Measurements from ENCODE around the gene POLE3.
A peak's percentile ranks its signal among the peaks of the same experiment; 100 is the strongest.

Gene POLE3

DNA sequence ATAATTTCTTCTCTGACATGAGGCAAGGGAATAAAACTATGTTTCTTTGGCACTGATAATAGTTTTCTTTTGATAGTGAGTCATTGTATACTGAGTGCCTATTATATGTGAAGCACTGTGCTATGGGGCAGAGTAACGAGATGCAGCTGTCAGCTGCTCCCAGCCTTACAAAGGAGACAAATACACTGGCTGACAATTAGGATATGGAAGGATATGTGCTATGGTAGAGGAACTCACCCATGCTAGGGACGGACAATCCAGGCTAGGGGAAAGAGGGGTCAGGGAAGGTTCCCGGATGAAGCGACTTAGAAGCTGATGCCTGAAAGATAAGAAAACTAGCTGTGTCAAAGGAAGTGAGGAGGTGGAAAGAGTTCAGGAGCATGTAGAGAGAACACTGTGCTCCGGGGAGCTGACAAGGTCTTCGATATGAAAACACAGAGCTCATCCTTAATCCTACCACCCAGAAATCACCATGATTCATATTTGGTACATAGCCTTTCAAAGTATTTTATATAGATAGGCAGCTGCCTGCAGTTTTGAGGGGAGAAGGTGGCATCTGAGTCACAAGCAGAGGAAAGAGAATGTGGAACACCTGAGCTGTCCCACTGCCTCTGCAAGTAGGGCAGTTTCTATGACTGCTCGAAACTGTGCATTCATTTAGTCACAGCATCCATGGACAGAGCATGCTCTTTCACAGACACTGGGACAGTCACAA is 49.0 kb downstream of the POLE3 start:
- TF ChIP-seq, protein P1, sequence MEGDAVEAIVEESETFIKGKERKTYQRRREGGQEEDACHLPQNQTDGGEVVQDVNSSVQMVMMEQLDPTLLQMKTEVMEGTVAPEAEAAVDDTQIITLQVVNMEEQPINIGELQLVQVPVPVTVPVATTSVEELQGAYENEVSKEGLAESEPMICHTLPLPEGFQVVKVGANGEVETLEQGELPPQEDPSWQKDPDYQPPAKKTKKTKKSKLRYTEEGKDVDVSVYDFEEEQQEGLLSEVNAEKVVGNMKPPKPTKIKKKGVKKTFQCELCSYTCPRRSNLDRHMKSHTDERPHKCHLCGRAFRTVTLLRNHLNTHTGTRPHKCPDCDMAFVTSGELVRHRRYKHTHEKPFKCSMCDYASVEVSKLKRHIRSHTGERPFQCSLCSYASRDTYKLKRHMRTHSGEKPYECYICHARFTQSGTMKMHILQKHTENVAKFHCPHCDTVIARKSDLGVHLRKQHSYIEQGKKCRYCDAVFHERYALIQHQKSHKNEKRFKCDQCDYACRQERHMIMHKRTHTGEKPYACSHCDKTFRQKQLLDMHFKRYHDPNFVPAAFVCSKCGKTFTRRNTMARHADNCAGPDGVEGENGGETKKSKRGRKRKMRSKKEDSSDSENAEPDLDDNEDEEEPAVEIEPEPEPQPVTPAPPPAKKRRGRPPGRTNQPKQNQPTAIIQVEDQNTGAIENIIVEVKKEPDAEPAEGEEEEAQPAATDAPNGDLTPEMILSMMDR (IDR thresholded peaks at IDR 0.05) = no peak
- peaks cover 3% of the 10 kb centered on the region for H3K36me3 ChIP-seq (ENCODE audit: control insufficient read depth, insufficient read depth, low read length)
- H3K9ac ChIP-seq = no peak overlapping the region
- H2AFZ ChIP-seq = no peak overlapping the region
- peaks cover 49% of the 10 kb centered on the region for H3K4me1 ChIP-seq
- H3K9me3 ChIP-seq (ENCODE audit: control insufficient read depth, low read length) = no peaks in the 10 kb centered on the region
- H3K4me2 ChIP-seq (ENCODE audit: low read length) = peak overlapping the region; percentile 47
- H3K27me3 ChIP-seq (ENCODE audit: control insufficient read depth, insufficient read depth, low read length) = no peaks in the 10 kb centered on the region
- peak overlapping the region; percentile 27 for H3K4me3 ChIP-seq (ENCODE audit: low read depth, low read length)
- H3K27ac ChIP-seq = peak overlapping the region; percentile 95
- no peaks in the 10 kb centered on the region for H3K79me2 ChIP-seq

DNA sequence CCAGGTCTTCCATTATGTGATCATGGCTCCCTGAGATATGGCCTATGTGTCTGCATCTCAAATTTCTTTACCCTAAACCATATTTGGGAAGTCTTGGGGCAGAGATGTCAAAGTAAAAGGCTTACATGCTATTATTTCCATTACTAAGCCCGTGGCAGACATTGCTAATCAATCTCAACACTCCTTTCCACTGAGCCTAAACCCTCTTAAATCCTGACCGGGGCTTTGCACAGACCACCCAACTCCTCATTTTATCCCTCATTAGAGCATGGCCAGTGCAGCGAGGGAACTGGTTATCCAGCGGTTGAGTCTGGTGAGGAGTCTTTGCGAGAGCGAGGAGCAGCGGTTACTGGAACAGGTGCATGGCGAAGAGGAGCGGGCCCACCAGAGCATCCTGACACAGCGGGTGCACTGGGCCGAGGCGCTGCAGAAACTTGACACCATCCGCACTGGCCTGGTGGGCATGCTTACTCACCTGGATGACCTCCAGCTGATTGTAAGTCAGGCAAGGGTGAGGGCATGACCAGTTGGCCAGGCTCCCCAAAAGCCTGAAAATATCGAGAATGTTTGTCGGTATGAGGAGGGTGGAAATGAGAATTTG is 50.1 kb downstream of the POLE3 start:
- no peak overlapping the region for H2AFZ ChIP-seq
- H3K9me3 ChIP-seq (ENCODE audit: control insufficient read depth, low read length) = no peaks in the 10 kb centered on the region
- H3K4me2 ChIP-seq (ENCODE audit: low read length) = peak overlapping the region; percentile 25
- peak overlapping the region; percentile 95 for H3K27ac ChIP-seq
- H3K27me3 ChIP-seq (ENCODE audit: control insufficient read depth, insufficient read depth, low read length) = no peaks in the 10 kb centered on the region
- H3K4me1 ChIP-seq = peaks cover 46% of the 10 kb centered on the region
- H3K4me3 ChIP-seq (ENCODE audit: low read depth, low read length) = peak overlapping the region; percentile 27
- TF ChIP-seq, protein P1 (IDR thresholded peaks at IDR 0.05) = no peak
- H3K79me2 ChIP-seq = no peaks in the 10 kb centered on the region
- peaks cover 3% of the 10 kb centered on the region for H3K36me3 ChIP-seq (ENCODE audit: control insufficient read depth, insufficient read depth, low read length)
- no peak overlapping the region for H3K9ac ChIP-seq

DNA sequence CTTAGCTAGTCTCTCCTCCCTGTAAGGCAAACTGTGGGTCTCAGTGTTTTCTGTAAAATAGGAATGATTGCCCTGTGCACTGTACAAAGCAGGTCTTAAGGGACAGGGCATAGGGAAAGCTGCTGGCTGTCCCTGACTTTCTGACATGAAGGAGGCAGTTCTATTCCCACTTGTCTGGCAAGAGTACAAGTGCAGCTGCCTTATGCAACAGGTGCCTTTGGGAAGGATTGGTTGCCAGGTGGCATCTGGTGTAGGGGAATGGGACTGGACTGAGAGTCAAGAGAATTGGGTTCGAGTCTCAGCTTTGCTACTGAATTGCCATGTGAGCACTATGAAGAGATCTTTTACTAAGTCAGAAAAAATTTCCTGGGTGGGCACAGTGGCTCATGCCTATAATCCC is 51.1 kb downstream of the POLE3 start:
- H3K9ac ChIP-seq = no peak overlapping the region
- no peaks in the 10 kb centered on the region for H3K27me3 ChIP-seq (ENCODE audit: control insufficient read depth, insufficient read depth, low read length)
- TF ChIP-seq, protein P1 (IDR thresholded peaks at IDR 0.05) = no peak
- peaks cover 49% of the 10 kb centered on the region for H3K4me1 ChIP-seq
- H3K4me3 ChIP-seq (ENCODE audit: low read depth, low read length) = no peak overlapping the region
- no peak overlapping the region for H2AFZ ChIP-seq
- H3K79me2 ChIP-seq = no peaks in the 10 kb centered on the region
- peak overlapping the region; percentile 95 for H3K27ac ChIP-seq
- no peaks in the 10 kb centered on the region for H3K9me3 ChIP-seq (ENCODE audit: control insufficient read depth, low read length)
- peak overlapping the region; percentile 3 for H3K4me2 ChIP-seq (ENCODE audit: low read length)
- H3K36me3 ChIP-seq (ENCODE audit: control insufficient read depth, insufficient read depth, low read length) = peaks cover 3% of the 10 kb centered on the region

All from parathyroid adenoma (tissue), 2 donors.